Fibroblast of lung (primary cell): Measurements from ENCODE around the gene SLC26A1.

ENCODE experiments used
- CTCF ChIP-seq, 2 donors: IDR thresholded peaks in 1 of 2; conservative IDR thresholded peaks in 1 of 2; 1 replicate in 1 of 2; 2 replicates in 1 of 2; pipeline ENCODE4 v1.5.1; 2011 to 2012; ENCODE audit warnings: low read length in 2 of 2, control low read depth in 1 of 2, inconsistent platforms in 1 of 2, low read depth in 1 of 2, mild to moderate bottlenecking in 1 of 2
- EZH2 ChIP-seq: IDR thresholded peaks from 2 replicates; pipeline ENCODE4 v1.5.1; 2012; ENCODE audit warnings: low read length, control low read depth, mild to moderate bottlenecking; ENCODE audit errors: missing control alignments

GRCh38 chr4:950136-951020, 42.8 kb downstream of the SLC26A1 start:
- TF ChIP-seq CTCF (conservative IDR thresholded peaks at IDR 0.05 in 1 of 2, IDR thresholded peaks at IDR 0.05 in 1 of 2; ENCODE audit: low read depth in 1 of 2, low read length in 2 of 2) (no peak), EZH2 (no peak)
